Esophagus (tissue), 2 donors: ENCODE results near the gene PIK3R6. TPM values are rescaled to one million over a fixed set of nuclear protein-coding genes. Genes with fewer than 3 reads are reported as not detected.

ENCODE experiments used
- polyA plus RNA-seq, 2 donors: library from polyadenylated mRNA; stranded (reverse); fragments of 200-250 nt; gene quantifications; one replicate each; pipeline ENCODE4 v1.2.3, GENCODE V29; 2013
- donor health status: healthy with polysubstance abuse.
- donor health status: Bipolar disorder and iron deficiency.

Gene PIK3R6
- polyA plus RNA-seq, 2 donors: 0.39 to 0.59 TPM

Other genes with a start within 250 kb of the PIK3R6 start
- 1 to 10 TPM; 2.4 to 3.2 TPM for gene MYH10, start 236.9 kb downstream of the PIK3R6 start, polyA plus RNA-seq
- gene CCDC42, start 122.8 kb downstream of the PIK3R6 start, polyA plus RNA-seq: not detected
- not detected for gene SPDYE4, start 109.1 kb downstream of the PIK3R6 start, polyA plus RNA-seq
- gene MFSD6L, start 68.3 kb downstream of the PIK3R6 start, polyA plus RNA-seq: under 1 TPM; 0.24 to 0.75 TPM
- gene PIK3R5, start 98.0 kb upstream of the PIK3R6 start, polyA plus RNA-seq: 1 to 10 TPM; 1.1 to 1.3 TPM
- gene NTN1, start 153.8 kb upstream of the PIK3R6 start, polyA plus RNA-seq: 10 to 100 TPM; 10.3 to 12.3 TPM